GM12873 (cell line): ENCODE data around the gene CTPS1.

Source experiments
- CTCF ChIP-seq: IDR thresholded peaks from 2 replicates; pipeline ENCODE4 v1.5.1; 2012; ENCODE audit warnings: low read depth, mild to moderate bottlenecking, moderate library complexity, low read length, control low read depth; ENCODE audit not compliant: insufficient read depth; ENCODE audit errors: missing control alignments

The CTPS1 gene

DNA sequence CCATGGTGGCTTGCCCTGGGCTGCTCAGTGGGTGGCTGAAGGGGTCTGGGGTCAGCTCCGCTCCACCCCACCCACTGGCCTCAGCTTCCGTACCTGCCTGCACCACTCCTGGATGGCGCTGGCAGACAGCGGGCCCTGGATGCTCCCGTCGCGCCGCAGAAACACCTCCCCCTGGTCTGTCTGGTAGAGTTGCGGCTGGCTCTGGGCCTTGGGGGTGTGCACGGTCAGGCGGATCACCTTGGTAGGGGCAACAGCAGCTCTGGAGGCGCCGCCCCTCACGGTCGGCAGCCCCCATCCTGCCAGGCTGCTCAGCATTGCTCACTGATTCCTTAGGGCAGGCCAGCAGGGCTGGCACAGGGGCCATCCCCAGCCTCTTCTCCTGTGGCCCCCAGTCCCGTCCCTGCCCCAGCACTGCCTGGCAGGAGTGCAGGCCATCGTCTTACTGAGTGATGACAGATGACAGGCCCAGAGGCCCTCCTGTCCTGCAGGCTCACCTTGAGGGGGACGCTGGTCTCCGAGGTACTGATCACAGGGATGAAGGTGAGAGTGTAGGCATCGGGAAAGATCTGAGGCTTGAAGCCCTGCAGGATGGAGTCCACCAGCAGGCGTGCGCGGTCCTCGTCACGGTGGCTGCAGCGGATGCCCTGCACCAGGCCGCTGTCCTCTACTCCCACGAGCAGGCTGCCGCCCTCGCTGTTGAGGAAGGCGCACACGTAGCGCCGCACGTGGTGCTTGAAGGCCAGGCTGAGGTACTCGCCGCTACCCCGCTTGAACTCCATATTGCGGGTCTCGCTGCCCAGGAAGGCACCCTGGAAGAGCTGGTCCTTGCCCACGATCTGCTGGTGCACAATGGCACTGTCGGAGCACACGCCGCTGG, 37.9 kb downstream of the CTPS1 start:
- TF ChIP-seq CTCF = no peak

- no peak for TF ChIP-seq CTCF
Observed at GRCh38 chr1:41018018-41018410, 38.5 kb downstream of the CTPS1 start.

- no peak for TF ChIP-seq CTCF
Observed at GRCh38 chr1:41019353-41019745, 39.9 kb downstream of the CTPS1 start.

- no peak for TF ChIP-seq CTCF
Observed at GRCh38 chr1:41020109-41020576, 40.6 kb downstream of the CTPS1 start.

DNA sequence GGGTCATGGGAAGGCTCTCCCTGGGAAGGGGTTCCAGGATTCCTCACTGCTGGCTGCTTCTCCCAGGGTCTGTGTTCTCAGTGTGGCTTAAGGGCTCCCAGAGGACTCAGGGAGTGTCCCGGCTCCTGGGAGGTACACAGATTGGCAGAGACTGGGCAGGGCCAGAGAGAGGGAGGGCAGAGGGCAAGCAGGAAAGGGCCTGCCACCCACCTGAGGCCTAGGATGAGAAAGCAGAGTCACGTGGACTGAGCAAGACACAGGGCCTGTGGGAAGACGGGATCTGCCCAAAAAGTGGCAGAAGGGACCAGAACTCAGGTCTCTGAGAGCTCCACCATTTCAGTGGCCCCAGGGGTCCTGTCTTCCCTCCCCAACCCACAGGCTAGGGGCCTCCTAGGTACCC, 41.2 kb downstream of the CTPS1 start:
- TF ChIP-seq CTCF = no peak

DNA sequence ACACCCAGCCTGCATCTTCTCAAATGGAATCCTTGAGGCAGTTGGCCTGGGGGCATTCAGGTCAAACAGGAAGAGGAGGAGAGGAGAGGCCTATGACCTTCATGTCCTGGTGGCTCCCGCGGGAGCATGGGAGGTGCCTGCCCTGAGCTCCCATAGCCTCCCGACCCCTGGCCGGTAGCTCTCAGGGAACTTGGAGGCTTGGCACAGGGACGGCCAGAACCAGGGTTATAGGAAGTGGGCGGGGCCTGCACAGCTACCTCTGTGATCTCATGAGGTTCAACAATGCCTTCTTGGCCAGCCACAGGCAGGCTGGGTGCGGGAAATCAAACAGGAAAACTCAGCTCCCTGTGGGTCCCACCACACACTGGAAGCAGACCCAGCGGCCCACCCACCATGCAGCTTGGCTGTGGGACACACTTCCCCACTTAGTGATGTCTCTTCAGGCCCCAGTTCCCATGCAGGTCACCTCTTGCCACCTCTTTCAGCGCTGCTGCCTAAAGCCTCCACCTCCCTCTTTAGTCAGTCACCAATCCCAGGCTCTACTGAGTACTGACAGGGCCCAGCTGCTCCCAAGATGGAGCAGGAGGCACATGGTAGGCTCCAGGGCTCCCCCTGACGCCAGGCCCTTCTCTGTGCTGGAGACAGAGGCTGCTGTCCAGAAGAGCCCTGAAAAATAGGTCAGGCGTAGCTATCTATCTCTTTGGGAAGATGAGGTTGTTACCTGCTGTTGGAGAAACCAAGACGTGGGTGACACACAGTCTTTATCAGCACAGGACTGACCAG, 42.2 kb downstream of the CTPS1 start, which contains the start of gene SLFNL1:
SLFNL1 (minus strand) TSS at position 200 of the 783 bp plus-strand sequence. CDS start 1,065 bp downstream, outside the sequence.
- TF ChIP-seq CTCF = no peak

- no peak for TF ChIP-seq CTCF
Observed at GRCh38 chr1:41022424-41022823, 42.9 kb downstream of the CTPS1 start.
